Lower leg skin (tissue), 4 donors: ENCODE results near the gene HASPIN. TPM values are rescaled to one million over a fixed set of nuclear protein-coding genes. Genes with fewer than 3 reads are reported as not detected.

Source experiments
- DNase-seq, 2 donors: peaks; one replicate each; pipeline ENCODE4 v3.0.0-alpha.2; 2019; ENCODE audit warnings: low spot score in 2 of 2
- H3K4me3 ChIP-seq: fragments of 200-600 bp; sonication (generic); 2 replicates; pipeline ENCODE4 v1.5.1; 2017; ENCODE audit warnings: mild to moderate bottlenecking, low read depth; ENCODE audit not compliant: poor library complexity, severe bottlenecking
- CTCF ChIP-seq, 3 donors: fragments of 450-650 bp; IDR thresholded peaks; one replicate each; pipeline ENCODE4 v1.5.1; 2016; ENCODE audit warnings: antibody characterized with exemption in 3 of 3, mild to moderate bottlenecking in 3 of 3, moderate library complexity in 2 of 3
- POLR2A ChIP-seq, 2 donors: fragments of 450-650 bp; IDR thresholded peaks; one replicate each; pipeline ENCODE4 v1.6.1; 2016 to 2017; ENCODE audit warnings: antibody characterized with exemption in 2 of 2, mild to moderate bottlenecking in 1 of 2, moderate library complexity in 1 of 2
- WGBS, 2 donors: methylation state at CpG; one replicate each; pipeline ENCODE4 v1.1.5; 2018; 5-methylcytosine and 5-hydroxymethylcytosine counted together
- intact Hi-C: fragments of 100-400 bp; cut with DNase I; formaldehyde crosslinking; loops from one replicate; pipeline ENCODE4 v1.15.0; 2023; ENCODE audit warnings: low total_unique reads
- total RNA-seq, 4 donors: library from RNA; depleted of rRNA; stranded (reverse); fragments of >200 nt; gene quantifications; one replicate each; pipeline ENCODE4 v1.1.0, GENCODE V29; 2016

The HASPIN gene
- total RNA-seq = 1 to 10 TPM in 3 of 4 donors, under 1 TPM in 1; 0.81 to 1.6 (median 1.4) TPM

DNA sequence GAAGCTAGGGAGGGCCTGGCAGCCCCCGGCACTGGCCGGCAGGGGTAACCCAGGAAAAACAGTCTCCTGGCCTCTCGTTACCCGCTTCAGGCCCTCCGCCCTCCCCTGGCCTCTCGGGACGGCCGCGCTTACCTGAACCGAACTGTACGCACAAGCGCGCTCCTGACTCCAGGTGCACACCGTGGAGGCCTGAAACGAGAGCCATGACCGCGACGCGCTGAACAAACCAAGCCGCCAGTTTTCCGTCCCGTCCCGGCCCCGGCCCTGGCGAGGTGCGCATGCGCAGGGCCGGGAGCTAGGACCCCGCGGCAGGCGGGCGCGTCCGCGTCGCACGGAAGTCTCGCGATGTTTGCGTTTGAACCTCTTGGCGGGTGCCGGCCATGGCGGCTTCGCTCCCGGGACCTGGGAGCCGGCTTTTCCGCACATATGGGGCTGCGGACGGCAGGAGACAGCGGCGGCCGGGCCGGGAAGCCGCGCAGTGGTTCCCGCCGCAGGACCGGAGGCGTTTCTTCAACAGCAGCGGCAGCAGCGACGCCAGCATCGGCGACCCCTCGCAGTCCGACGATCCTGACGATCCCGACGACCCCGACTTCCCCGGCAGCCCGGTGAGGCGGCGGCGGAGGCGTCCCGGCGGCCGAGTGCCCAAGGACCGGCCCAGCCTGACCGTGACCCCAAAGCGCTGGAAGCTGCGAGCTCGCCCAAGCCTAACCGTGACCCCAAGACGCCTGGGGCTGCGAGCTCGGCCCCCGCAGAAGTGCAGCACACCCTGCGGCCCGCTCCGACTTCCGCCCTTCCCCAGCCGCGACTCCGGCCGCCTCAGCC lies at the start of gene HASPIN:
HASPIN (plus strand) TSS at position 348 of the 822 bp plus-strand sequence; CDS start at position 381, 33 bp downstream.
- WGBS, 2 donors = 0% methylated on average over 40 to 70 of the region's 98 CpGs
- TF ChIP-seq CTCF (IDR thresholded peaks at IDR 0.05) = no peak
- TF ChIP-seq POLR2A (IDR thresholded peaks at IDR 0.05) = no peak
- intact Hi-C loops = no loop called here
- peak within 1 kb of the TSS; percentile 48 for H3K4me3 ChIP-seq
- DNase-seq = peak; percentile 81 to 96

GRCh38 chr17:3675886-3676285 lies 47.8 kb upstream of the HASPIN start:
- DNase-seq = no peak
- no peak overlapping the region for H3K4me3 ChIP-seq
- 80 to 81% methylated on average over 11 of the region's 11 CpGs for WGBS, 2 donors
- TF ChIP-seq CTCF (IDR thresholded peaks at IDR 0.05) (no peak), POLR2A (IDR thresholded peaks at IDR 0.05) (no peak)
- intact Hi-C loops = no loop called here

- no peak for DNase-seq
- intact Hi-C loops = no loop called here
- H3K4me3 ChIP-seq = no peak overlapping the region
- 38 to 43% methylated on average over 9 to 15 of the region's 16 CpGs for WGBS, 2 donors
- no peak for TF ChIP-seq CTCF (IDR thresholded peaks at IDR 0.05)
- TF ChIP-seq POLR2A (IDR thresholded peaks at IDR 0.05) = no peak
Measured at GRCh38 chr17:3678095-3678820, 45.4 kb upstream of the HASPIN start.

DNA sequence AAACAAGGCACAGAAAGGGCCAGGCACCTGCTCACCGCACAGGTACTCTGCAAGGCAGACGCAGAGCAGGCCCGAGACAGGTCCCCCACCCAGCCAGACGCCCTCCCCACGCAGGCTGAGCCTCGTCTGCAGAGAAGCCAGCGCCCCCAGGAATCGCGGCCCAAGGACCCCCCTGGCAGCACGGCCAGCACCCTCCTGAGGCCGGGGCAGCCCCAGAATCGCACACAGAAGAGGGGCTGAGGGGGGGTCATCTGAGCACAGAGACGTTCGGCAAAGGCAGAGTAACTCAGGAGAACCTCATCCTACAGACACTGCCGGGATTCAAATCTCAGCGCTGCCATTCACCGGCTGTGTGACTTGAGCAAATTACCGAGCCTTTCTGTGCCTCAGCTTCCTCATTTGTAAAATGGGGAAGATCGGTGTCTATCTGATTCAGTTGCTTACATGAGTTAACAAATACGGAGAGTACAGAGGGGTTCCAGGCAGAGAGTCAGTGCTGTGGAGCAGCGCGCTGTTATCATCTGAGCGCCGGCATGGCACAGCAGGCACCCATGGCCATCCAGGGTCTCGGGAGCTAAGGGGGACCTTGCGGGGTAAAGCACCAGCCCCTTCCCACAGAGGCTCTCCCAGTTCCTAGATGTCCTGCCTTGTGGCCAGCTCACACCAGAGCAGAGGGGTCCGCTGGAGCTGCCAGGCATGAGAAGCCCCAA lies 44.7 kb upstream of the HASPIN start:
- intact Hi-C loops = no loop called here

More for the DNA sequence above, 44.7 kb upstream of the HASPIN start:
- no peak for DNase-seq
- H3K4me3 ChIP-seq = no peak overlapping the region
- WGBS, 2 donors = 80 to 81% methylated on average over 20 to 27 of the region's 27 CpGs
- TF ChIP-seq CTCF (IDR thresholded peaks at IDR 0.05) (no peak), POLR2A (IDR thresholded peaks at IDR 0.05) (no peak)
